Measurements from ENCODE around the gene ARNT2. TPM values are rescaled to one million over a fixed set of nuclear protein-coding genes. Genes with fewer than 3 reads are reported as not detected.

The ARNT2 gene
- total RNA-seq, 2 donors from 2014 or later = not detected

DNA sequence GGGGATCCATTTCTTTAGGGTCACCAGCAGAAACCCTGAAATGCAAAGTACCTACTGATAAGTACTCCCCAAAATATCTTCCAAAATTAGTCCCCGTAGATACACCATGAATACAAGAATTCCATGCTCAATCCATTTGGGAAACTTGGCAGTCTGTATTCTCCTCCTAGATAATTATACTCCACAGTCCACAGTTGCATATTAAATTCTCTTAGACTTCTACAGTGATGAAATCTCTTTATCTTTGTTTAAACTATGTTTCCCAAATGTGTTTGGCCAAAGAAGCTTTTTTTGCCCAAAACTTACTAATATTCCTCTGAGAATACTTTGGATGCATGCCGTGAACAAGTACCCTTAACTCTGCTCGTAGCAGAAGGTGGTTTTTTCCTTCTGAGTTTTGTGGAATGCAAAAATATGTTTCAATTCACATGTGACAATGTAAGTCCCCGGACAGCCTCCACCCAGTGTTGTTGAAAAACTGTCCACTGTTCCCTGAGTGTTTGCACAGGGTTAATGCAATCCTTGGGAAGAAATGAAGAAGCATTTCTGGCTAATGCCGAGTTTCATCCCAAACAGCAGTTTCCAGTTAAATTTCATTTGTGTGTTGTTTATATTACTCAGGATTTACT lies 126.7 kb downstream of the ARNT2 start:
- DNase-seq (ENCODE audit: low spot score in 2 of 2) (no peak), ATAC-seq (no peak)
- Mint-ChIP-seq H3K27ac (no peak overlapping the region), H3K9me3 (peaks cover 3 to 17% of the 10 kb centered on the region in 2 donors), H3K36me3 (peaks cover 7 to 13% of the 10 kb centered on the region in 2 donors)

DNA sequence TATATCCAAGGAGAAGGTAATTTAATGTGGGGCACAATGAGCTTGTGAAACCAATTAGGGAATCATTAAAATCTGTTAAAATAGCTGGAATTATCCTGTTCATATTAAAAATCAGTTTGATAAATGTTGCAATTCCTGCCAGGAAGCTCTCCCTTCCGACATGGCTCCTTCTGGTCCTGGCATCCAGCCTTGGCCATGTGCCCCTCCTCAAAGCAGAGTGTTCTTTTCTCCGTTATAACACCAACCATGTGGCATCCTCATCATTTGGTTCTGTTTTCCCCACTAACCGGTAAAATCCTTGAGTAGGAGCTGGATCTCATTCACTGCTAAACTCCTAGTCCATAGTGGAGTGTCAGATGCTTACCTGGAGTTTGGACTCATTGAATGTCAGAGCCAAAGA lies 127.2 kb downstream of the ARNT2 start:
- Mint-ChIP-seq H3K27ac (no peak overlapping the region), H3K9me3 (peaks cover 3 to 19% of the 10 kb centered on the region in 2 donors), H3K36me3 (peaks cover 7 to 13% of the 10 kb centered on the region in 2 donors)
- DNase-seq (ENCODE audit: low spot score in 2 of 2) = no peak
- no peak for ATAC-seq

DNA sequence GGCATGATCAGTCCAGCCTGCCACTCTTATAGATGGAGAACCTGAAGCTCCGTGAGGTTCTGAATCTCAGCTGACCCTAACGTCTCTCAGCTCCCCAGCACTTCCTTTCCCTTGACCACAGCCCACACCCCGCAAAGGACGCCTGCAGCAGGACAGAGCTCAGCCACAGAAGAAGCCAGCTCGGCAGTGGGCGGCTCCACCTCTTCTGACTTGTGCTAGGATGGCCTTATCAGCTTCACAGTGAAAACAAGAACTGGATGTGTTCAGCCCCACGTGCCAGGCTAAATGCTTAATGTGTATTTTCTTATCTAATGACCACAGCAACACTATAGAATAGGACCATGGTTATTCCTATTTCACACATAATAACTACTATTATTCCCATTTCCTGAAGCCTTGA lies 127.6 kb downstream of the ARNT2 start:
- no peak overlapping the region for H3K27ac Mint-ChIP-seq
- H3K9me3 Mint-ChIP-seq = peaks cover 3 to 19% of the 10 kb centered on the region in 2 donors
- ATAC-seq = no peak
- peaks cover 7 to 13% of the 10 kb centered on the region in 2 donors for H3K36me3 Mint-ChIP-seq
- DNase-seq (ENCODE audit: low spot score in 2 of 2) = no peak

DNA sequence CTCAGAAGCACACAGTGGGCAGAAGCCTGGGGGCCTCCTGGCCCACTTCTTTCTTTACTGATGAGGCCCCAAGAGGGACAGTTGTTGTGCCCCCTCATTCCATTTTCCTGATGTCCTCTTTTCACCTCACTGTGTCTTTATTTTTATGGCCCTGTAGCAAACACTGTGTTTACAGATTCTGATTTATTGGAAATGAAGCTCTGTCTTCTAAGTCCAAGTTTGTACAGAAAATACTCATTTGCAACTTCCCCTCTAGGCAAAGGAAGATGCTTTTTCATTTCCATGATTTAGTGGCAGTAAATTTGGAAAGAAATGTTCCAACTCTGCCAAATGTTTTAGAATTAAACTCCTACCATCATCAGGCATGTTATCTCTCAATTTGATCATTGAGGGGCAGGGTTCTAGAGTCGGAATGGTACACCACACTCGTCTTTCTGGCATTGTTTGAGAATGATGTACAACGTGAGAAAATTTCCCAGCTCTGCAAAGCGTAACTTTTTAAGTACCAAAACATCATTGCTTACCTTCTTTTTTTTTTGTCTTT lies 129.7 kb downstream of the ARNT2 start:
- ATAC-seq = no peak
- no peak for DNase-seq (ENCODE audit: low spot score in 2 of 2)
- Mint-ChIP-seq H3K9me3 (peaks cover 3 to 19% of the 10 kb centered on the region in 2 donors), H3K36me3 (peaks cover 7 to 13% of the 10 kb centered on the region in 2 donors), H3K27ac (no peak overlapping the region)

DNA sequence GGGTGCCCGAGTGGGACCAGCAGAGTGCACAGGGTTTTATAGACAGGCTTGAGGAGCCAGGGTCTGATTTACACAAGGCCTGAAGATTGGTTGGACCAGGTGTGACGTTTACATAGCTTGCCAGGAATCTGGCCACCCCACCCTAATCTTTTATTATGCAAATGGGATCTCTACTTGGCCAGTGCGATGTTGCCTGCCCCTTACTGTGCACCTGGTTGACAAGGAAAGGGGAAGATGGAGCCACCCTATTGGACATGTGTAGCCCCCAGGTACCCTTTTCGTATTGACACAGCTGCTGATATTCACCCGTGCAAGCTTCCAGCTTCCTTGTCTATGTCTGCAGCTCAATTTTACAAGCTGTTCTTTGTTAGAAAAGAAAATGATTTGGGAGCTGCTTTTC lies 132.0 kb downstream of the ARNT2 start:
- DNase-seq (ENCODE audit: low spot score in 2 of 2) (no peak), ATAC-seq (no peak)
- Mint-ChIP-seq H3K27ac (no peak overlapping the region), H3K36me3 (peaks cover 7 to 13% of the 10 kb centered on the region in 2 donors), H3K9me3 (peaks cover 3 to 19% of the 10 kb centered on the region in 2 donors)

DNA sequence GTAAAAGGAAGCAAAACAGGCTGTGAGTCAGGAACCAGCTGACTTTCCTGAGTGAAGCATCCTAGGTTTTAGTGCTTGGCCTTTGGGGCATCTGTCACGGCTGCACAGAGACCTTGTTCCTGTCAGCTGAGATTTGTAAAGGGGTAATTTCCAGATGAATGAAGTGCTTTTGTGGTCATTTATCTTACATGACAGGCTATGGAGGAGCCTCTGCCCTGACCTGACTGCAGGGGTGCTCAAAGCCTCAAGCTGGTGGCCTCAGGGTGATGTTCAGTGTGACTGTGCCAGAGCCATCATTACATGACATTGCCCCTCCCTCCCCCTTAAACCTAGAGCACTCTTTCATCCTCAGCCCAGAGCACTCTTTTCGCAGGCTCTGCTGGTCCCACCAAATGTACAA lies 132.5 kb downstream of the ARNT2 start:
- H3K27ac Mint-ChIP-seq = no peak overlapping the region
- ATAC-seq = no peak
- peaks cover 7 to 13% of the 10 kb centered on the region in 2 donors for H3K36me3 Mint-ChIP-seq
- DNase-seq (ENCODE audit: low spot score in 2 of 2) = no peak
- H3K9me3 Mint-ChIP-seq = peaks cover 3 to 19% of the 10 kb centered on the region in 2 donors

DNA sequence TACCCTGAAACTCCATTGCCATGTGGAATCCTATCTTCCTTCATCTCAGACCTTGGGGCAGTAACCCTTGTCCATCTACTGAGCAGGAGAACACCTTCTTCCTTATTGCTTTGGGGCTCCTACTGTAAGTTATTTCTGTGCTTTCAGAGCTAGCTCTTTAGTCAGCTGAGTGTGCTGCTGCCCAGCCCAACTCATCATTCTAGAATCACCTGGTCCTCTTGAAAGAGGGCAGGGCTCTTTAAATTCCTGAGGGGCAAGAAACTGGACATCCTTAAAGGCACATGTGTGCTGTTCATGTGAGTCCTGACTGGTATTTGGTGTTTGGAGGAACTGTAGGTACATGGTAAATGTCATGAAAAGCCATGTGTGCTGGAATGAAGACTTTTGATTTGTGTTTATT lies 140.9 kb downstream of the ARNT2 start:
- Mint-ChIP-seq H3K9me3 (peaks cover 3 to 6% of the 10 kb centered on the region in 2 donors), H3K27ac (no peak overlapping the region), H3K36me3 (no peaks in the 10 kb centered on the region)
- ATAC-seq (no peak), DNase-seq (ENCODE audit: low spot score in 2 of 2) (no peak)

DNA sequence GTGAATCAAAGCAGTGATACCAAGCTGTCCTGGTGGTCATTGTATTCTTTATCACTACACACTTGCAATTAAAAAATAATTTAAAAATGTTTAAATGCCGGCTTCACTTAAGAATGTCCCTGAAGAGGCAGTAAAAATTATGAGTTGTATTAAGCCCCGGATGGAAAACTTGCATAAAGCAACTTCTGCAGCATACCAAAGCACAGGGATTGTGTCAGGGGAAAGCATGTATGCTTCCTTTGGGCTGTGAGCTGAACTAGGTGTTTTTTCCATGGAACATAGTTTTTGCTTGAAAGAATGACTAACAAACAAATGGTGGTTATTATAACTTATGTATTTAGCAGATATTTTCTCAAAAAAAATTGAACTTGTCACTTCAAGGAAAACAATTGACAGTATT lies 143.1 kb downstream of the ARNT2 start:
- no peak for ATAC-seq
- Mint-ChIP-seq H3K36me3 (no peaks in the 10 kb centered on the region), H3K9me3 (peaks cover 3 to 6% of the 10 kb centered on the region in 2 donors)

DNA sequence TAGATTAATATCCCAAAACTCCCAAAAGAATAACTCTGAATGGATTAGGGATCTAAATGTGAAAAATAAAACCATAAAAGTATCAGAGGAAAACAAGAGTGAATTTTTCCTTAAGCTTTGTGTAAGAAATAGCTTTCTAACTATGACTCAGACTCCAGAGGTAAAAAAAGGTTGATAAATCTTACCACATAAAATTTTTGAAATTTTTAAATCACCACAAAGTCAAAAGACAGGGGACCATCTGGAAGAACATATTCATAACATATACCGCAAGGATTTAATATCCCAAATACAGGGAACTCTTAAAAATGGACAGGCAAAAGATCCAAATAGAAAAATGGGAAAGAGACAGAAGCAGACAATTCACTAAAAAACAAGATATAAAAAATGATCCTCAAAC lies 145.0 kb downstream of the ARNT2 start:
- H3K27ac Mint-ChIP-seq = no peak overlapping the region
- ATAC-seq = no peak
- H3K9me3 Mint-ChIP-seq = peaks cover 0 to 3% of the 10 kb centered on the region in 2 donors

More for the DNA sequence above, 143.1 kb downstream of the ARNT2 start:
- H3K27ac Mint-ChIP-seq = no peak overlapping the region
- DNase-seq (ENCODE audit: low spot score in 2 of 2) = no peak

DNA sequence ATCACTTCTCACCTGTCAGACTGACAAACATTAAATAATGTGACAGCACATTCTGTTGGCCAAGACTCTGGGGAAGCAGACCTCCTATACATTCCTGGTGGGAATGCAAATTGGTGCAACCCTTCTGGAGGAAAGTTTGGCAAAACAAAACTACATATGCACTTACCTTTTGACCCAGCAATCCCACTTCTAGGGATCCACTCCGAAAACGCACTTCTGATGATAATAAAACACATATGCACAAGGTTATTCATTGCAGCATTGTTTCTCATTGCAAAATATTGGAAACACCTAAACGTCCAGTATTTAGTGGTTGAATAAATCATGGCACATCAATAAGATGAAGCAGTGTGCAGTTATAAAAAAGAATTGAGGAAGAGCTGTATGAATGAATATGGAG lies 145.5 kb downstream of the ARNT2 start:
- H3K9me3 Mint-ChIP-seq = no peaks in the 10 kb centered on the region
- ATAC-seq (no peak), DNase-seq (ENCODE audit: low spot score in 2 of 2) (no peak)
- H3K36me3 Mint-ChIP-seq = no peaks in the 10 kb centered on the region
- H3K27ac Mint-ChIP-seq = no peak overlapping the region

More for the DNA sequence above, 145.0 kb downstream of the ARNT2 start:
- DNase-seq (ENCODE audit: low spot score in 2 of 2) = no peak
- no peaks in the 10 kb centered on the region for H3K36me3 Mint-ChIP-seq

DNA sequence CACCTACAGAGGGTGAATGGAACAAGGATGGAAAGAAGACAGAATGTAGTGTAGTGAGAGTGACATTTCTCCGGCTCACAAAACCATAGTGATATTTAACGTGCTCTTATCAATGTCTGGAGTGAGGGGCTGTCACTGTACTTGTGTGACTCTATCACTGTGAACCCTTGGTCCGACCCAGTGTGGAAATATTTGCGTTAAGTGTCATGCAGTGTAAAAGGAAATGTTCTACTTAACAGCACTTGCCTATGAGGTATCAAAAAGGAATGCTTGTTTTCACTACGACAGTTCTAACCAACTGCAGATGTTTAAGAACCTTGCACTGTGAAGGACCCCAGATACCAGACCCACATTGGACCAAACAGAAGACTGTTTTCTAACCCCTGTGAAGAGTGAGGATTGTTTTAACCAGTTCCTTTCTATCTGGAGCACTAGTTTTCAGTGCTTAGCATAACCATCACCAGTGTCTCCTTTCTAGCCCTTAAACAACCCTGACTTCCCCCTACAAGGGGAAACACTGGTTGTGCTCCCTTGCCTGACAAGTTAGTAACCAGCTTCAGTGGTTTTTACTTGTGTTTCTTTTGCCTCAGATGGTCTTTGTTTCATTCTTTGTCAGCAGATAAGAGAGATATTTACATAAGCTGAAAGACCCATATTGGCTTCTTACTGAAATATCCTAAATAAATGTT lies 146.2 kb downstream of the ARNT2 start:
- no peaks in the 10 kb centered on the region for H3K36me3 Mint-ChIP-seq
- H3K9me3 Mint-ChIP-seq = no peaks in the 10 kb centered on the region
- DNase-seq (ENCODE audit: low spot score in 2 of 2) = no peak
- ATAC-seq = no peak
- no peak overlapping the region for H3K27ac Mint-ChIP-seq

DNA sequence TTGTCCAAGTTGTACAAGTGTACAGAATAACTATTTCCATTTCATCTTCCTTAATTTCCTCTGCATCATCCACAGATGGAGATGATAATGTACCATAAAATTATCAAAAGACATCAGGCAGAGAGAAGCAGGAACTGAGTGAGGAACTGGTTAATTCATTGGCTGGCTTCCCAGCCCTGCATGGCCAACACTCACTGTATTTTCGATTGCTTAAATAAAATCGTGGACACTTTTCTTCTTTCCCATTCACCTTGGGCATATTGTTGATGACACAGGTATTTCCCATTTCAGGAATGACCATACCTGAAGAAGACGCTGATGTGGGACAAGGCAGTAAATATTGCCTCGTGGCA lies 146.7 kb downstream of the ARNT2 start:
- no peak overlapping the region for H3K27ac Mint-ChIP-seq
- DNase-seq (ENCODE audit: low spot score in 2 of 2) (no peak), ATAC-seq (no peak)
- no peaks in the 10 kb centered on the region for H3K9me3 Mint-ChIP-seq
- no peaks in the 10 kb centered on the region for H3K36me3 Mint-ChIP-seq

DNA sequence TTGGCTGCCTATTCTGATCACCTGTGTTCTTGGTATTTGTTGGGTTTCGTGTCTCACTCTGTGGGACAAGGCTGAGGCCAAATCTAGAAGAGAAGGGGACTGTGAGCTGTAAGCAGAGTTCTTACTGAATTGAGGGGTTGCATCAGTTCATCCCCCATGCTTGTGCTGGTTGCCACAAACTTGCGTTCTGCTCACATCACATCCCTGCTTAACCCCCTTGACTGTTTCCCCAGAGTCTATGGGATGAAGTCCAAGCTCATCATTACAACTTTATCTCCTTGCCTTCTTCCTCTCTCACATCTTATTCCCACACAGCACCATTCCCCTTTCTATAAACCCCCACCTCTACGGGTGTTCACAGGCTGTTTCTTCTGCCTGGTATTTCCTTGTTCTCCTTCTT lies 147.2 kb downstream of the ARNT2 start:
- Mint-ChIP-seq H3K9me3 (no peaks in the 10 kb centered on the region), H3K36me3 (no peaks in the 10 kb centered on the region), H3K27ac (no peak overlapping the region)
- ATAC-seq = no peak
- DNase-seq (ENCODE audit: low spot score in 2 of 2) = no peak

DNA sequence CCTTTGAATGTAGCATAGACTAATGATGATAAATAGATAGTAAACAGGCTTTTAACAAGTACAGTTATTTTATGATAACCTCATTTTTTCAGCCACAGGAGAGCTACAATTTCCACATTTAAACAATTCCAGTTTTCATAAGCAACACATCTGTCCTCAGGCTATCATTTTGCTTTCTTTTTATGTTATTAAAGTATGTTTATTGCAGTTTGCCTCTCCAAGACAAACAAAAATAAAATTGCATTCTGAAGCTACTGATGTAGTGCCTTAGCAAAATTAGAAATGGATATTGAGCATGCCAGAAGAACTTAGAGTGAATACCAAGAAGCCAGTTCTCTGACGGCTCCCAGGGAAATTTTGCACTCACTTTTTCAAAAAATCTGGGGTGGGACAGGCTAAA lies 150.4 kb downstream of the ARNT2 start:
- ATAC-seq (no peak), DNase-seq (ENCODE audit: low spot score in 2 of 2) (no peak)
- Mint-ChIP-seq H3K27ac (no peak overlapping the region), H3K36me3 (no peaks in the 10 kb centered on the region), H3K9me3 (no peaks in the 10 kb centered on the region)

DNA sequence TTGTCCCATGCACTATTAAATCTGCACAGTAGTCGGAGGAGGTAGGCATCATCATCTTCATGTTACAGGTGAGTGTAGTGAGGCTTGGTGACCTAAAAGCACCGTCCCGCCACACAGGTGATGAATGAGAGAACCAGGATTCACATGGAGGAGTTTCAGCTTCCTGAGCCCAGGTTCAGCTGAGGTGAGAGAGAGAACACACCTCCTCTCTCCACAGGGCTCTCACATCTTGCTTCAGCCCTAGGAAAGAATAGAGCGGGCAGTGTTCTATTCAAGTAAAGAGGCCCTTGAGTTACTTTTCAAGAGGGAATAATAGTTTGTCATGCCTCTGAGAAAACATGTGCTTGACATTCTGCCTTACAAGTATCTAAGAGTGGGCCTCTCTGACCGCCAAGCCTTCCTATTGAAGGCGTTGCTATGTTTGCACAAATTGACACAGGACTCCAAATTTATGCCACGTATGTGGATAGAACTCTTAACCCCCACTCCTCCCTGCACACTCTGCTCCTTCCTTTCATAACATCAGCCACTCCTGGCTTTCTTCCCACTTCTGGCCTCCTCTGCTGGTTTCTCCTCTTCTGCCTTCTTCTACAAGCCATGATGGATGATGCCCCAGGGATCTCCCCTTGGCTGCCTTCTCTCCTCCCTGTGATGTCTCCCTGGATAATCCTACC lies 152.6 kb downstream of the ARNT2 start:
- no peaks in the 10 kb centered on the region for H3K9me3 Mint-ChIP-seq
- ATAC-seq (no peak), DNase-seq (ENCODE audit: low spot score in 2 of 2) (no peak)
- no peaks in the 10 kb centered on the region for H3K36me3 Mint-ChIP-seq
- H3K27ac Mint-ChIP-seq = no peak overlapping the region

DNA sequence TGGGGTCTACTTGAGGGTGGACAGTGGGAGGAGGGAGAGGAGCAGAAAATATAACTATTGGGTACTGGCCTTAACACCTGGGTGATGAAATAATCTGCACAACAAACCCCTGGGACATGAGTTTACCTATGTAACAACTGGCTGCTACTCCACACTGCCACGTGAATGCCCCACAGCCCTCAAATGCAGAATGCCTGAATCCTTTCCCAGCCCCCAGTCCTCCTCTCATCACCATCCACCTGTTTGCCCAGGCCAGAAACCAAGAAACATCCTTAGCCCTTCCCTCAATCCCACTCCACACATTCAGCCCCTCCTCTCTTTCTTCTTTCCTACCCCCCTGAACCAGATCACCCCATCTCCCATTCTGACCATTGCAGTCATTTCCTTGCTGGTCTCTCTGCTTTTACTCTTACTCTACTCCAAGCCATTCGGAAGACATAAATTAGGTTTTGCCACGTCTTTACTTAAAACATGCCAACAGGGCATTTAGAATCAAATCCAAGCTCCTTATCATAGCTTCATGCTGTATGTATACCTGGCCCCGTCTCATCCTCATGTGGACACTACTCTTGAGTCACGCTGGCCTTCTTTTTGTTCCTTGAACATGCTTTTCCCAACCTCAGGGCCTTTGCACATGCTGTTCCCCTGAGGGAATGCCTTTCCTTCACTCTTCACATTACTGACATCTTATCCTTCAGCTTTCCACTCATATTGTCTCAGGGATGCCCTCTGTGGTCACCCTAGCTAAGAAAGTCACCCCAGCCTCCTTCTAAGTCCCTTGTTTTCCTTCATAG lies 153.5 kb downstream of the ARNT2 start:
- H3K9me3 Mint-ChIP-seq = no peaks in the 10 kb centered on the region
- DNase-seq (ENCODE audit: low spot score in 2 of 2) (no peak), ATAC-seq (no peak)
- H3K36me3 Mint-ChIP-seq = no peaks in the 10 kb centered on the region
- no peak overlapping the region for H3K27ac Mint-ChIP-seq
